GM21529 (cell line): Measurements from ENCODE around the gene CTLA4.

Experiments used
- ATAC-seq: cut with Tn5 transposase; IDR thresholded peaks from one replicate; pipeline ENCODE4 v1.9.1; 2021; ENCODE audit not compliant: unreplicated experiment

Gene CTLA4

GRCh38 chr2:203867561-203868200 is at the start of gene CTLA4:
TSS of gene CTLA4 (plus strand) at chr2:203867771. CDS start at chr2:203867943, 172 bp downstream.
- ATAC-seq, result no peak

- ATAC-seq, result no peak
Observed at GRCh38 chr2:203818656-203819055, 48.9 kb upstream of the CTLA4 start.

DNA sequence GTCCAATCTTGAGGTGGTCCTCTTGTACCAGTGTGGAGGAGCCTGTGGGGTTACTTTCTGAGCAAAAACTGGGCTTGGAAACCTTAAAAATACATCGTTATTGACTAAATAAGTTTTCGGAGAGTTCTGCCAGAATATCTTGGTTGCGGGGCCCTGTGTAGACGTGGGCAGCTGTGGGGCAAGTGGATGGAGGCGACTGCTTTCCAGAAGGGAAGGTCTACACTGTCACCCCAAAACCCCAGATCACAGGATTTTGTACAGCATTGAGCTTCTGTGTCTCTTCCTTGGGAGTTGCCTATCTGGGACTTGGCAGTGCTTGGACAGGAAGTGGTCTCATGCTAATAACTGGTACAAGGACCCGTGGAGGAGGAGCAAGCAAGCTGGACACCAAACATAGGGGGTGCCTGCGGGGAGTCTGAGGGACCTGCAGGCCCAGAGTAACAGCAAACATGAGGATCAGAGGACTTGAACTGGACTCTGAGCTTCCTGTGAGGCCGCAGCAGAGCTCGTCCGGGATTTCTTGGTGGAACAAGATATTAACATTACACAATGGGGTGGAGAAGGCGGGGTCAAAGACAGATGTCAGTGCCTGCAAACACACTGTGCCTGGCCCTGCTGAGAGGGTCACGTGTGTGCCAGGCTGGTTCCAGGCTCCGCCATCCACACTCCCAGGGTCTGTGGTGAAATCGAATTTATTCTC is 48.0 kb upstream of the CTLA4 start:
- no peak for ATAC-seq

DNA sequence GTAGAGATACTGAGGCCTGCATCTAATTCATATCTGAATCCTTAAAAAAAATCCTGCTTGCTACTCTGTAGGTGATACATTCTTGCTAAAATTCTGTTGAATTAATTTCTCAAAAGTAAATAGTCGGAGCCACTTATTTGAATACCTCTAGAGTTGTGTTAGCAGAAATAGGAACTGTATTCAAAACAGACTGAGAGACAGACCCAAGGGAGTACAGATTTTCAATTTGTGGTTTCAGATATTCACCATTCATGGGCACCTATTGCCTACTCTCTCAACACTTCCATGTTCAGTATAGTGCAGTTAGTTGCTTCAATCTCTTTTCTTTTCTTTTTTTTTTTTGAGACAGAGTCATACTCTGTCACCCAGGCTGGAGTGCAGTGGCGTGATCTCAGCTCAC is 46.6 kb upstream of the CTLA4 start:
- ATAC-seq, result peak; percentile 92

GRCh38 chr2:203822240-203822639 is 45.3 kb upstream of the CTLA4 start:
- ATAC-seq, result no peak

DNA sequence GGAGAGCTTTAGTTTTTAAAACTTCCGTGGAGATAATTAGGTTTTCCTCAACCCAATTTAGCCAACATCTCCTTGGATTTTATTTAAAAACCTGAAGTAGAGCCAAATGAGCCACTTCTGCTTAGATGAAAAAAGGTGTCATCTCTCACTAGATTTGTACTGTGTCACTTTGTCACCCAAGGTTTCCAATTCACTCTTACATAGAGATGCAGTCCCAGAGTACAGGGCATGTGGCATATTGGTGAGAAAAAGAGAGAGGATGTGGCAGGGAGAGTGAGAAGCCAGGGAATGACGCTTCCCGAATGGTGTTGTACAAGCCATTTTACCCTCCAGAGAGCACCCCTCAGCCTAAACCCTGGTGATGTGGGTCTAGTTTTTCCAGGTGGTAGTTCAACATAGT is 44.4 kb upstream of the CTLA4 start:
- ATAC-seq, result no peak

- ATAC-seq, result no peak
Observed at GRCh38 chr2:203824057-203824456, 43.5 kb upstream of the CTLA4 start.

- ATAC-seq, result no peak
Observed at GRCh38 chr2:203824603-203825002, 43.0 kb upstream of the CTLA4 start.

GRCh38 chr2:203826704-203827103 is 40.9 kb upstream of the CTLA4 start:
- ATAC-seq, result no peak

- ATAC-seq, result no peak
Observed at GRCh38 chr2:203830304-203831055, 37.1 kb upstream of the CTLA4 start.

GRCh38 chr2:203835420-203835819 is 32.2 kb upstream of the CTLA4 start:
- no peak for ATAC-seq

DNA sequence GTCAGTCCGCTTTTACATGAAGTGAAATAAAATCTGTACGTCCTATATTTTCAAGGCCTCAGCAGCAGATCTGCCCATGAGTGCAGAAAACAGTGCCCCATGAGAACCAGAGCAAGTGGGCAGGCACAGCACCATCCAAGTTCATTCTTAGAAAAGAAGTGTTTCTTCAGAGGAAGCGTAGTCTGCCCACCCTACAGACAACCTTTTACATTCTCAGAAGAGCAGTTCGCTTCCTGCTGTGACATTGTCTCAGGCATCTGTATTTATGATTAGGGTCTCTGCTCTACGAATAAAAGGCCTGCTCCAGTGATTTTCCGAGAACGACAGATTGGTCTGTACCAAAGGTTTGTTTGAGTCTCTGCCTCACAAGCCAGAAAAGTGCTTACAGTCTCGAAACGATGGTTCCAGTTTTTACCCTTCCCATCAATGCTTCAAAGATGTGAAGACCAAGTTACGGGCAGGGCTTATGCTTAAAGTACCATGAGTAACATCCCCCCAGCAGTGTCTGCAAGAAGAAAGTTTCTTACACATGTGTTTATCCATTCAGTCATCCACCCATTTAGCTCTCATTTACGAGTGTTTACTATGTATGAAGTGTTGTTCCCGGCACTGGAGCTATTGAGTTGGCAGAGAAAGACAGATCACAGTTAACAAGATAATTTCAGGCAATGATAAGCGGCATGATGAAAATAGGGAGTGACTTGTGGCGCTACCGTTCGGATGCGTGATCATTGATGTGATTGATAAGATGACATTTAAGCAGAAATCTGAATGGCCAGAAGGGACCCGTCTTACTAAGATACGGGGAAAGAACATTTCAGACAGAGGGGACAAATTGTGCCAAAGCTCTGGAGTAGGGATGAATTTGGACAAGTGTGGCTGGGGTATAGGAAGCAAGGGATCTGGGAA is 31.4 kb upstream of the CTLA4 start:
- ATAC-seq, result no peak

DNA sequence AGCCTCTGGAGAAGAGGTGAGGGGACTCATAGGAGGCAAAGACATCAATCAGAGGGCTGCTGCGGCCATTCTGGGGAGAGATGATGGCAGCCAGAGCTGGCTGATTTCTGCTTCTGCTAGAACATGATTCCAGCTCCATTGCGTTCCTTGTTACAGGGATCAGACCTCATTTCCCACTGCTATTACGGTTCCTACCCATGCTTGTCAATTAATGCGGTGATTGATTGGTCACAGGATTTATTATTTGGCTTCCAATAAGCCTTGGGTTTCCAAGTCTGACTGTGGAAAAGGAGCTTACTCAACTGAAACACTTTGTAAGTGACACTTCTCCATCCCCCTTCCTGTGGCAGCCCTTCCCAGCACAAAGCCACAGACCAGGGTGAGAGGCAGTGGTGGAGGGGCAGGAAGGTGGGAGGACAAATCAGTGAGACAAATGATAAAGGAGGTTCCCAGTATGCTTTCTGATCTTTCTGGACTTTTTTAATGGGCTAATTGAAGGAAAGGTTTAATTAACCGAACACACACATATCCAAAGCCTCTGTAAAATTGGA is 26.8 kb upstream of the CTLA4 start:
- no peak for ATAC-seq

DNA sequence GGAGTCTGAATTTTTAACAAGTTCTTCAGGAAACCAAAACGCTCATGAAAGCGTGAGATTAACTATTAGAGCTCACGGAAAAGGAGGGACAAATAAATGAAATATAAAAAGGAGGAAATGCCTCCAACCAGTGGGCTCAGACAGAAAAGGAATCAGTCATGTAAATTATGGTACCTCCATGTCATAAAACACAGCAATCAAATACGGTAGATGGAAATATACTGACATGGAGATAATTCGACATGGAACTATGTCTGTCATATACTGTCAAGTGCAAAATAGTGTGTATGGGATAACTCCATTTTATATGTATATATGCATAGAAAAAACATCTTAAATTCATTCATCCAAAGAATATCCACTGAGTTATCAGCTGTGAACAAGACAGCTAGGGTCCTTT is 25.9 kb upstream of the CTLA4 start:
- no peak for ATAC-seq

DNA sequence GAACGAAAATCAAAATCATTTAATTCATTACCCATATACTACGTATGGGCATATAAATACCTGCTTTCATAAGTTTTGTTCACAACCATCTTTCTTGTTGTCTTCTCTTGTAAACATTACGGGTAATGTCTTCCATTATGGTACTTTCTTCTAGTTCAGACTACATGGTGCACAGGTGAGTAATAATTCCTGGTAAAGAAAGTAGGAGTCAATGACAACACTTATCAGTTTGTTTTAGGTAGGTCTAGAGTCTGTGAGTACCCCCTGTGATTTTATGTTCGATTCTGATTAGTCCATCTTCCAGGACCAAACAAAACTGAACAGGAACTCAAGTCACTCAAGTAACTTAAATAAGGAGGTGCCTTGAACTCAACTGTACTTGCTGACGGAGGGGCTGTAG is 25.2 kb upstream of the CTLA4 start:
- ATAC-seq, result no peak

DNA sequence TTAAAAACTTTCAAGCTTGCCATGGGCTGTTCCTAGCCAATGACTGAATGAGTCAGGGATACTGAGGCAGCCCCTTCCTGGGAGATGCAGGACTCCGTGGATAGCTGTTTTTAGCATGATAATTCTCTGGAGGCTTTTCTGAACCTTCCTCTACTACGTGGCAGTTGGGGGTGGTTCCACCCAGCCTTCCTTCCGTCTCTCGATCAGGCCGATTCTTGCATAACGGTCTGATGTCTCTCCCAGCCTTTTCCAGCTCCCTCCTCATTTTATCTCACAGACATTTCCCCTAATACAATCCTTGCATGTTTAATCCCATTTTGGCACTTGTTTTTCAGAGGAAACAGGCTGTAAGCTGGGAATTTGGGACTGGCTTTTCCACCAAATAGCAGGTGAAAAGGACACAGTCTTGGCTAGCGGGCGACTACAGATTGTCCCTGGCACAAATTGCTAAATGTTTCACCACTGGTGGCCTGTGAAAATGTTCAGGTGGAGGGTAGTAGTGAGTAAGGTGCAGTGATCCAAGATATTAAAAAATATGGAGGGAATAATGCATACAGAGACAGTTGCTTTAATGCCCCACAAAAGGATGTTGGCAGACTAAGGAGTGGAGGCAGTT is 21.0 kb upstream of the CTLA4 start:
- no peak for ATAC-seq

- no peak for ATAC-seq
Observed at GRCh38 chr2:203849010-203849409, 18.6 kb upstream of the CTLA4 start.

DNA sequence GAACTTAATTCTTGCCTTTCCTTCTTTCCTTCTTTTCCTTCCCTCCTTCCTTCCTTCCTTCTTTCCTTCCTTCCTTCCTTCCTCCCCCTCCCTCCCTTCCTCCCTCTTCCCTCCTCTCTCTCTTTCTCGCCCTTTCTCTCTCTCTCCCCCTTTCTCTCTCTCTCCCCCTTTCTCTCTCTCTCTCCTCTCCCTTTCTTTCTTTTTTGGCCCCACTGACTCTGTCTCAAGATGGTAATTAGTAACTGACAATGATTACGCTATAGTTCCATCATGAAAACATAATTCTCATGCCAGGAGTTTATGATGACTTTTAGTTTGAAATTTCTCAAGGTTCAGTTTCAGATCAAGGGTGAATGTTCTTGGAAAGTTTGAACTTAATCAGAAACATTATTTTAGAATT is 14.8 kb upstream of the CTLA4 start:
- ATAC-seq, result no peak

GRCh38 chr2:203853271-203853670 is 14.3 kb upstream of the CTLA4 start:
- ATAC-seq, result no peak

DNA sequence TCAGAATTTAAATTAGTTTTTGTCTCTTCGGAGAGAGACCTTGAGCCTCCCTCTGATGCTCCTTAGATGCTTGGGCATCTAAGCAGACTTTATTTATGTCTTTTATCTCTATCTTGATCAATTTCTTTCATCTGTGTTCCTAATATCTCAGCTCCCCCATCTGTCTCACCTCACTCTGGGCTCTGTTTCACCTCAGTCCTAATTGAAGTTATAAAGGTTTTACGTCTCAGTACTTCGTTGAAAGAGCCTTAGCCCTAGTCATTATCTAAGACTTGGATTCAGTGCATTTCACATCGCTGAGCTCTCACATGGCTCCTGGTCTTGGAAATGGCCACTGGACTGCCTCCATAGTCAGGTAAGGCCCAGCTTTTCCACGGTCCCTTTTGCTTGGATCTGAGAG is 13.8 kb upstream of the CTLA4 start:
- no peak for ATAC-seq
